ENCODE data around the gene ALS2.
"Not testable (repeated sequence)": the region's sequence is repeated elsewhere in the genome, so short reads cannot be mapped to it uniquely, and the experiment has no call there.

ALS2 gene

GRCh38 chr2:201674794-201675193 lies 105.9 kb downstream of the ALS2 start:
- DNase-seq (ENCODE audit: low spot score) = no peak

- no peak for DNase-seq (ENCODE audit: low spot score)
Measured at GRCh38 chr2:201674298-201674697, 106.4 kb downstream of the ALS2 start.

GRCh38 chr2:201673546-201673945 lies 107.2 kb downstream of the ALS2 start:
- DNase-seq (ENCODE audit: low spot score) = no peak

GRCh38 chr2:201671205-201671604 lies 109.5 kb downstream of the ALS2 start:
- DNase-seq (ENCODE audit: low spot score) = not testable (repeated sequence)

GRCh38 chr2:201669865-201670264 lies 110.9 kb downstream of the ALS2 start:
- DNase-seq (ENCODE audit: low spot score) = no peak

- no peak for DNase-seq (ENCODE audit: low spot score)
Measured at GRCh38 chr2:201668402-201668910, 112.3 kb downstream of the ALS2 start.

- DNase-seq (ENCODE audit: low spot score) = no peak
Measured at GRCh38 chr2:201664334-201664733, 116.4 kb downstream of the ALS2 start.

- DNase-seq (ENCODE audit: low spot score) = no peak
Measured at GRCh38 chr2:201661366-201661765, 119.4 kb downstream of the ALS2 start.

GRCh38 chr2:201660293-201660895 lies 120.3 kb downstream of the ALS2 start:
- no peak for DNase-seq (ENCODE audit: low spot score)

- no peak for DNase-seq (ENCODE audit: low spot score)
Measured at GRCh38 chr2:201656740-201657139, 124.0 kb downstream of the ALS2 start.

- no peak for DNase-seq (ENCODE audit: low spot score)
Measured at GRCh38 chr2:201656102-201656501, 124.6 kb downstream of the ALS2 start.

GRCh38 chr2:201654616-201655384 lies 125.9 kb downstream of the ALS2 start:
- DNase-seq (ENCODE audit: low spot score) = peak; percentile 58

- DNase-seq (ENCODE audit: low spot score) = no peak
Measured at GRCh38 chr2:201653221-201653620, 127.5 kb downstream of the ALS2 start.
